ELR (cell line): ENCODE measurements around the gene GPR78.
"Not testable (repeated sequence)": the region's sequence is repeated elsewhere in the genome, so short reads cannot be mapped to it uniquely, and the experiment has no call there.

Source experiments
- DNase-seq: peaks from one replicate; pipeline ENCODE4 v3.0.0-alpha.2; 2015; ENCODE audit warnings: low read depth

Gene GPR78

GRCh38 chr4:8616831-8617230 is 36.6 kb downstream of the GPR78 start:
- no peak for DNase-seq

DNA sequence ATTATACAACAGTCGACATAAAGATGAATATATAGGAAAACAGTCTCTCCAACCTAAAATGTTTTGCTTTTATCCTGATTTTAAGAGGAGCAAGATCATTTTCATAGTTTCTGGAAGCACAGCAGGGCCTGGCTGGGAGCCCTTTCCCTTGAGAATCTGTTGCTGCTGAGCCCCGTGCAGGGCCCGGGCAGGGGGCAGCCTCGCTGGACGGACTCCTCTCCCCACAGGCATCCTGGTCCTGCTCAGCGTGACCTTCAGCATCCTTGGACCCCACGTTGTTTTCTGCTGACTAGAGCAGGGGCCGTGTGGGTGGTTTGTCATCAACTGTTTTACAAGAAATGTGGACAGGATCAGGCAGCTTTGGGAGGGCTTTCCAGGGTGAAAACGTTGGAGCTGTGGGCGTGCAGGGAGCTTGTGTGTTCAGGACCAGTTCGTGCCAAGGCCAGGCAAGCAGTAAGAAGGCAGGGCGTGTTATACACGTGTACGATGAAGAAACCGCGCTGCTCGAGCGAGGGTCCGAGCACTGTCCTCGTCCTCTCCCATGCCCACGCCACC is 37.4 kb downstream of the GPR78 start:
- DNase-seq = no peak

GRCh38 chr4:8618421-8618820 is 38.2 kb downstream of the GPR78 start:
- DNase-seq = no peak

DNA sequence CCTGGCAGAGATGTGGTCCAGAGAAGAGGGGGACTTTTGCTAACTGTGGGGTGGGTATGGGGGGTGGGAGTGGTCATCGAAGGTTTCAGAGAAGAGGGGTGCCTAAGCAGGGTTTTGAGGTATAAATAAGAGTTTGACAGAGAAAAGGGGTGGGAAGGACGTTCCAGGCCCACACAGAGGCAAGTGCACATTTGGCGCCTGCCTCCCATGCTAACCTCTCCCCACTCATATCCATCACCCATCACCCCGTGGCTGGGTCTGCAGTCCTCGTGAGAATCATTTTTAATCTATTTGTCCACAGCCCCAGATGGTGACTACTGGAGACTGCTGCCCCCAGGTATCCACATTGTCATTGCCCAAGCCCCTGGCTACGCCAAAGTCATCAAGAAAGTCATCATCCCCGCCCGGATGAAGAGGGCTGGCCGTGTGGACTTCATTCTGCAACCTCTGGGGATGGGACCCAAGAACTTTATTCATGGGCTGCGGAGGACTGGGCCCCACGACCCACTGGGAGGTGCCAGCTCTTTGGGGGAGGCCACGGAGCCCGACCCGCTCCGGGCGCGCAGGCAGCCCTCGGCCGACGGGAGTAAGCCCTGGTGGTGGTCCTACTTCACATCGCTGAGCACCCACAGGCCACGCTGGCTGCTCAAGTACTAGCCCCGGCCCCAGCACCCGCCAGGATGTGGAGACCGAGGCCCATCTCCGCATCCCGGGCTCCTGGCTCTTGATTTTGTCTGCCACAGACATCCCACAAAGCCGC is 38.9 kb downstream of the GPR78 start:
- DNase-seq = no peak

DNA sequence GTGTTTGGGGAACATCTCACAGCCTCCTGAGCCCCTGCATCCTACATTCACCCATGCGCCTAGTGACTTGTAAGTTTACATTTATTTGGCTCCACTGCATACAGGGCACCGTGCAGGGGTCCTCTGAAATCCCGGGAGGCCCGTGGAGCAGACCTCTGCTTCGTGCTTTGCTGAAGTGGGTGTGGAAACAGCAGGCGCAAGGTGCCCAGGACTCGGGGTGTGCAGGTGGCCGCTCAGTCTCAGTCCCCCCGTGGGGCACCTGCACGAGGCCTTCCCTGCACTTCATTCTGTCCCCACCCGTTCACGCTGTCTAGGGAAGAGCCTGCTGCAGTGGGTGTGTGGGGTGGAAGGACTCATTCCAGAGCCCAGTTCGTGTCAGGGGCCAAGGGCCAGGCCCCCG is 40.9 kb downstream of the GPR78 start:
- DNase-seq = not testable (repeated sequence)

GRCh38 chr4:8624601-8625272 is 44.5 kb downstream of the GPR78 start:
- not testable (repeated sequence) for DNase-seq

DNA sequence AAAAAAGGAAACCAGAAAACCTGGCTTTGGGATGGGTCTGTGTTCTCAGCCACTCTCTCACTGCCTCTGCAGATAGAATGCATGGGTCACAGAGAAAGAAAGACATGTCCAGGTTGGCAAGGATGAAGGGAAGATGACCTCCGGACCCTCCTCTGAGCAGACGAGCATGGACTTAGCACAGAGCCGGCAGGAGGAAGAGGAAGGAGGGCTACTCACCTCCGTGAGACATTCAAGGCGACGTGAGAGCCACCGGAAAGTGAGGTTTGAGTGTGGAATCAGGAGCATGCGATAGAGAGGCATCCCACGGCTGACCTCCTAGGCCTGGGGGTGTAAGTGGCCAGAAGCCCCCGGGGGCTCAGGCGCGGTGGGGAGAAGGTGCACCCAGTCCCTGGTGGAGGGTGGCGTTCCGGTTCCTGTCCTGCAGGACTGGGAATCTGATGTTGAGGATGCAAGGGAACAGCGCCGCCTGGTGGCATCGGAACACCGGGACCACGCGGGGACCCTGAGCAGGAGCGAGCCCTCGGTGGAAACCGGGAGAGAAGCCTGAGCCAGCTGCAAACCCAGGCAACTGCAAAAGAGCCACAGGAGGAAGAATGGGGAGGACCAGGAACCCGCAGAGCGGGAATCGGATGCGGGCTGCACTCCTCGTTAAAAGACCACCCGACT is 50.2 kb downstream of the GPR78 start:
- not testable (repeated sequence) for DNase-seq

DNA sequence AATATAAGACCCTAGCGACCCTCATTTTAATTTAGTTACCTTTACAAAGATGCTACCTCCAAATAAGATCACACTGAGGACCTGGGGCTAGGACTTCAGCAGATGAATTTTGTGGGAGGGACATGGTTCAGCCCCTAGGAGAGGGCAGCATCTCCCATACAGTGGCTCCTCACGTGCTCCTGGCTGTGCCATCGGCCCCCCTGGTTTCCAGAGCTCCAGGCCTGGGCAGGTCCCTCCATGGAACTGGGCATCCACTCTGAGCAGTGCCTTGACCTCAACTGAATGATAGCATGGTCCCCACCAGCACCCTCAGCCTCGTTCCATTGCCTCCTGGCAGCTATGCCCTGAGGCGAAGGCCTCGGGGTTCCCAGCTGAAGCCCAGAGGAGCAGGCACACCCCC is 51.7 kb downstream of the GPR78 start:
- not testable (repeated sequence) for DNase-seq

DNA sequence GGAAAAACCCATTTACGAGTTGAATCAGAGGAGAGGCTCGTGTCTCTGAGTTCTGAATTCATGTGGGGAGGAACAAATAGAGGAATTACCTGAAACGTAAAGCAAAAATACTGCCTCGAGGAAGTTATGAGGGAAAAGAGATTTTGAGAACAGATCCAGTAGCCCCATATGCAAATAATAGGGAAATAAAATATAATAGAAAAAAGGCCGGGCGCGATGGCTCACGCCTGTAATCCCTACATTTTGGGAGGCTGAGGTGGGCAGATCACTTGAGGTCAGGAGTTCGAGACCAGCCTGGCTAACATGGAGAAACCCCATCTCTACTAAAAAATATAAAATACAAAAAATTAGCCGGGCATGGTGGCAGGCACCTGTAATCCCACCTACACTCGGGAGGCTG is 54.6 kb downstream of the GPR78 start:
- DNase-seq = not testable (repeated sequence)

- not testable (repeated sequence) for DNase-seq
These were observed 55.8 kb downstream of the GPR78 start for GRCh38 chr4:8635897-8636554.
